Dendritic cell treated with granulocyte-macrophage colony-stimulating factor and Interleukin-4, amounts not matched to agents 40 ng/mL and 50 ng/mL, for 4 days (primary cell): Measurements from ENCODE around the gene SRSF7.
"Not testable (repeated sequence)": the region's sequence is repeated elsewhere in the genome, so short reads cannot be mapped to it uniquely, and the experiment has no call there.

Source experiments
- H3K27ac Mint-ChIP-seq: one replicate; pipeline ENCODE4 v1.8.0; 2022; ENCODE audit warnings: mild to moderate bottlenecking, mixed read lengths
- H3K27me3 Mint-ChIP-seq: one replicate; pipeline ENCODE4 v1.8.0; 2022; ENCODE audit warnings: mild to moderate bottlenecking, mixed read lengths
- H3K36me3 Mint-ChIP-seq: one replicate; pipeline ENCODE4 v1.8.0; 2022; ENCODE audit warnings: low read depth, mixed read lengths
- H3K4me1 Mint-ChIP-seq: one replicate; pipeline ENCODE4 v1.8.0; 2022; ENCODE audit warnings: low read depth, mixed read lengths
- H3K4me3 Mint-ChIP-seq: one replicate; pipeline ENCODE4 v1.8.0; 2022; ENCODE audit warnings: mild to moderate bottlenecking, moderate library complexity, mixed read lengths
- H3K9me3 Mint-ChIP-seq: one replicate; pipeline ENCODE4 v1.8.0; 2022; ENCODE audit warnings: mixed read lengths
- intact Hi-C: fragments of 100-400 bp; cut with micrococcal nuclease; formaldehyde crosslinking; loops from one replicate; pipeline ENCODE4 v1.15.0; 2022

The SRSF7 gene

GRCh38 chr2:38714941-38715340, 36.2 kb downstream of the SRSF7 start:
- H3K4me3 Mint-ChIP-seq, intact Hi-C loops, H3K27ac Mint-ChIP-seq, H3K9me3 Mint-ChIP-seq, H3K27me3 Mint-ChIP-seq: not testable (repeated sequence)
- H3K4me1 Mint-ChIP-seq, result peaks cover 27% of the 10 kb centered on the region
- H3K36me3 Mint-ChIP-seq, result peaks cover 91% of the 10 kb centered on the region

GRCh38 chr2:38713338-38713737, 37.8 kb downstream of the SRSF7 start:
- Mint-ChIP-seq H3K36me3 (peaks cover 95% of the 10 kb centered on the region), H3K4me1 (peaks cover 27% of the 10 kb centered on the region), H3K4me3 (no peak overlapping the region), H3K27me3 (no peaks in the 10 kb centered on the region), H3K27ac (no peak overlapping the region), H3K9me3 (no peaks in the 10 kb centered on the region)
- intact Hi-C loops, result no loop called here

- Mint-ChIP-seq H3K27ac (no peak overlapping the region), H3K4me3 (no peak overlapping the region), H3K36me3 (peaks cover 91% of the 10 kb centered on the region), H3K9me3 (no peaks in the 10 kb centered on the region), H3K27me3 (no peaks in the 10 kb centered on the region), H3K4me1 (peaks cover 27% of the 10 kb centered on the region)
- intact Hi-C loops, result no loop called here
These were observed 38.3 kb downstream of the SRSF7 start for GRCh38 chr2:38712871-38713270.

GRCh38 chr2:38712413-38712812, 38.7 kb downstream of the SRSF7 start:
- intact Hi-C loops, result no loop called here
- no peaks in the 10 kb centered on the region for H3K9me3 Mint-ChIP-seq
- no peaks in the 10 kb centered on the region for H3K27me3 Mint-ChIP-seq
- no peak overlapping the region for H3K4me3 Mint-ChIP-seq
- H3K4me1 Mint-ChIP-seq, result peaks cover 27% of the 10 kb centered on the region
- peaks cover 89% of the 10 kb centered on the region for H3K36me3 Mint-ChIP-seq
- H3K27ac Mint-ChIP-seq, result no peak overlapping the region

- Mint-ChIP-seq H3K4me3 (no peak overlapping the region), H3K27me3 (no peaks in the 10 kb centered on the region), H3K9me3 (no peaks in the 10 kb centered on the region), H3K27ac (no peak overlapping the region), H3K36me3 (peaks cover 89% of the 10 kb centered on the region), H3K4me1 (peaks cover 23% of the 10 kb centered on the region)
- intact Hi-C loops, result no loop called here
These were observed 39.6 kb downstream of the SRSF7 start for GRCh38 chr2:38711558-38711957.

GRCh38 chr2:38709567-38710194, 41.5 kb downstream of the SRSF7 start:
- intact Hi-C loops, result no loop called here
- no peak overlapping the region for H3K4me3 Mint-ChIP-seq

GRCh38 chr2:38708900-38709566, 42.1 kb downstream of the SRSF7 start:
- H3K4me1 Mint-ChIP-seq, result peaks cover 13% of the 10 kb centered on the region
- intact Hi-C loops, result no loop called here
- H3K27me3 Mint-ChIP-seq, result no peaks in the 10 kb centered on the region
- H3K27ac Mint-ChIP-seq, result no peak overlapping the region
- H3K4me3 Mint-ChIP-seq, result no peak overlapping the region
- H3K9me3 Mint-ChIP-seq, result no peaks in the 10 kb centered on the region
- H3K36me3 Mint-ChIP-seq, result peaks cover 83% of the 10 kb centered on the region

More at GRCh38 chr2:38709567-38710194, 41.5 kb downstream of the SRSF7 start:
- Mint-ChIP-seq H3K4me1 (peaks cover 18% of the 10 kb centered on the region), H3K36me3 (peaks cover 88% of the 10 kb centered on the region), H3K9me3 (no peaks in the 10 kb centered on the region), H3K27me3 (no peaks in the 10 kb centered on the region), H3K27ac (no peak overlapping the region)

GRCh38 chr2:38708491-38708890, 42.7 kb downstream of the SRSF7 start:
- H3K4me1 Mint-ChIP-seq, result not testable (repeated sequence)

GRCh38 chr2:38706846-38707345, 44.3 kb downstream of the SRSF7 start:
- H3K4me3 Mint-ChIP-seq, result no peak overlapping the region
- no peaks in the 10 kb centered on the region for H3K4me1 Mint-ChIP-seq
- intact Hi-C loops, result no loop called here
- H3K27me3 Mint-ChIP-seq, result no peaks in the 10 kb centered on the region
- H3K36me3 Mint-ChIP-seq, result peaks cover 80% of the 10 kb centered on the region
- H3K9me3 Mint-ChIP-seq, result no peaks in the 10 kb centered on the region
- no peak overlapping the region for H3K27ac Mint-ChIP-seq

More at GRCh38 chr2:38708491-38708890, 42.7 kb downstream of the SRSF7 start:
- H3K27me3 Mint-ChIP-seq, H3K9me3 Mint-ChIP-seq, H3K4me3 Mint-ChIP-seq, H3K27ac Mint-ChIP-seq, intact Hi-C loops: not testable (repeated sequence)
- H3K36me3 Mint-ChIP-seq, result peaks cover 80% of the 10 kb centered on the region

- H3K36me3 Mint-ChIP-seq, result peaks cover 72% of the 10 kb centered on the region
- H3K27ac Mint-ChIP-seq, result no peak overlapping the region
- no peak overlapping the region for H3K4me3 Mint-ChIP-seq
- no peaks in the 10 kb centered on the region for H3K9me3 Mint-ChIP-seq
- no peaks in the 10 kb centered on the region for H3K27me3 Mint-ChIP-seq
- intact Hi-C loops, result no loop called here
- no peaks in the 10 kb centered on the region for H3K4me1 Mint-ChIP-seq
These were observed 46.5 kb downstream of the SRSF7 start for GRCh38 chr2:38704664-38705063.

- H3K4me3 Mint-ChIP-seq, intact Hi-C loops, H3K27ac Mint-ChIP-seq, H3K9me3 Mint-ChIP-seq, H3K4me1 Mint-ChIP-seq, H3K27me3 Mint-ChIP-seq: not testable (repeated sequence)
- peaks cover 71% of the 10 kb centered on the region for H3K36me3 Mint-ChIP-seq
These were observed 47.8 kb downstream of the SRSF7 start for GRCh38 chr2:38703336-38703735.

- peaks cover 77% of the 10 kb centered on the region for H3K36me3 Mint-ChIP-seq
- H3K27ac Mint-ChIP-seq, result no peak overlapping the region
- no peaks in the 10 kb centered on the region for H3K4me1 Mint-ChIP-seq
- no peaks in the 10 kb centered on the region for H3K9me3 Mint-ChIP-seq
- H3K27me3 Mint-ChIP-seq, result no peaks in the 10 kb centered on the region
- intact Hi-C loops, result no loop called here
- no peak overlapping the region for H3K4me3 Mint-ChIP-seq
These were observed 48.7 kb downstream of the SRSF7 start for GRCh38 chr2:38702413-38702812.

GRCh38 chr2:38701542-38701941, 49.6 kb downstream of the SRSF7 start:
- Mint-ChIP-seq H3K27ac (no peak overlapping the region), H3K9me3 (no peaks in the 10 kb centered on the region), H3K4me3 (no peak overlapping the region), H3K36me3 (peaks cover 77% of the 10 kb centered on the region), H3K27me3 (no peaks in the 10 kb centered on the region), H3K4me1 (no peaks in the 10 kb centered on the region)
- intact Hi-C loops, result no loop called here

GRCh38 chr2:38700881-38701458, 50.2 kb downstream of the SRSF7 start:
- no peaks in the 10 kb centered on the region for H3K4me1 Mint-ChIP-seq
- no peak overlapping the region for H3K27ac Mint-ChIP-seq
- no peak overlapping the region for H3K4me3 Mint-ChIP-seq
- intact Hi-C loops, result no loop called here
- no peaks in the 10 kb centered on the region for H3K27me3 Mint-ChIP-seq
- H3K9me3 Mint-ChIP-seq, result no peaks in the 10 kb centered on the region
- H3K36me3 Mint-ChIP-seq, result peaks cover 78% of the 10 kb centered on the region
